ENCODE measurements around the gene ZNF18.
A peak's percentile ranks its signal among the peaks of the same experiment; 100 is the strongest.

ZNF18 gene

GRCh38 chr17:11997972-11998233 lies 628 bp upstream of the ZNF18 start:
- DNase-seq: no peak
- no peaks in the 10 kb centered on the region for H3K4me1 ChIP-seq (ENCODE audit: low read length)
- H3K4me2 ChIP-seq (ENCODE audit: low read depth, low read length): peak overlapping the region; percentile 85
- H3K27me3 ChIP-seq (replicated peaks; ENCODE audit: insufficient read depth, low read length): no peaks in the 10 kb centered on the region
- H4K20me1 ChIP-seq (ENCODE audit: insufficient read depth, low read length): no peaks in the 10 kb centered on the region
- H3K4me3 ChIP-seq (ENCODE audit: low read length): peak overlapping the region; percentile 80
- TF ChIP-seq EZH2phosphoT487 (IDR thresholded peaks at IDR 0.05; ENCODE audit: low read length) (no peak), CTCF (IDR thresholded peaks at IDR 0.05; ENCODE audit: low read length) (no peak), EZH2 (optimal IDR thresholded peaks at IDR 0.05; ENCODE audit: low read depth, low read length) (no peak)
- H3F3A ChIP-seq (ENCODE audit: insufficient read depth, low read length): peaks cover 9% of the 10 kb centered on the region
- peak overlapping the region; percentile 100 for H2AFZ ChIP-seq (ENCODE audit: low read length)
- no peaks in the 10 kb centered on the region for H3K9me3 ChIP-seq (replicated peaks; ENCODE audit: insufficient read depth, low read length)
- no peaks in the 10 kb centered on the region for H3K9me2 ChIP-seq (replicated peaks; ENCODE audit: insufficient read depth, low read length)
- H3K36me3 ChIP-seq (replicated peaks; ENCODE audit: insufficient read depth, low read length): no peaks in the 10 kb centered on the region
- no peaks in the 10 kb centered on the region for H3K79me2 ChIP-seq (ENCODE audit: low read length)
- H3K9ac ChIP-seq (ENCODE audit: low read length): peak overlapping the region; percentile 56; the same call in 1 of the 2 replicates
- peak overlapping the region; percentile 38; the same call in 1 of the 2 replicates for H3K27ac ChIP-seq (ENCODE audit: low read length)

GRCh38 chr17:11996722-11997146 lies 541 bp downstream of the ZNF18 start:
- Histone ChIP-seq H3K4me2 (ENCODE audit: low read depth, low read length) (peak overlapping the region; percentile 85), H3K27me3 (replicated peaks; ENCODE audit: insufficient read depth, low read length) (no peaks in the 10 kb centered on the region), H2AFZ (ENCODE audit: low read length) (peak overlapping the region; percentile 93), H3K27ac (ENCODE audit: low read length) (peak overlapping the region; percentile 80; the same call in 1 of the 2 replicates), H3K9me3 (replicated peaks; ENCODE audit: insufficient read depth, low read length) (no peaks in the 10 kb centered on the region), H3K36me3 (replicated peaks; ENCODE audit: insufficient read depth, low read length) (no peaks in the 10 kb centered on the region), H3F3A (ENCODE audit: insufficient read depth, low read length) (peaks cover 9% of the 10 kb centered on the region), H4K20me1 (ENCODE audit: insufficient read depth, low read length) (no peaks in the 10 kb centered on the region), H3K9ac (ENCODE audit: low read length) (peak overlapping the region; percentile 87), H3K4me3 (ENCODE audit: low read length) (peak overlapping the region; percentile 86), H3K9me2 (replicated peaks; ENCODE audit: insufficient read depth, low read length) (no peaks in the 10 kb centered on the region), H3K79me2 (ENCODE audit: low read length) (no peaks in the 10 kb centered on the region), H3K4me1 (ENCODE audit: low read length) (no peaks in the 10 kb centered on the region)
- DNase-seq: peak; percentile 76
- no peak for TF ChIP-seq EZH2phosphoT487 (IDR thresholded peaks at IDR 0.05; ENCODE audit: low read length)
- no peak for TF ChIP-seq EZH2 (optimal IDR thresholded peaks at IDR 0.05; ENCODE audit: low read depth, low read length)
- no peak for TF ChIP-seq CTCF (IDR thresholded peaks at IDR 0.05; ENCODE audit: low read length)

DNA sequence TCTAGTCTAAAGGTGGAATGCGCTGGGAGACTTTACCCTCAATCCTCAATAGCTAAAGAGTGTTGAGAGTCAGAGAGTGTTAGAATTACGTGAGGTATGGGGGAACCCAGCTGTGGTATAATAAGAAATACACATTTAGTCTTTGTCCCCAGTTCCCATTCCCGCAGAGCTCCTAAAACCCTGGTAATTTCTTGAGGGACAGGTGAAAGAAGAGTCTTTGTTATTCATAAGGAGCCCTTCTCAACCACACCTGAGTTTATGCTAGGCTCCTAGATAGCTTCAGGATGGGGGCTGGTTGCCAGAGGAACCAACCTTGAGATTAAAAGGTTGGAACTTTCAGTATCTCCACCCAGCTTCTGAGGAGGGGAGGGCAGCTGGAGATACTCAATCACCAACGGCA lies 5.8 kb downstream of the ZNF18 start:
- H3K27me3 ChIP-seq (replicated peaks; ENCODE audit: insufficient read depth, low read length): no peaks in the 10 kb centered on the region
- peaks cover 5% of the 10 kb centered on the region; the same call in 1 of the 2 replicates for H3K4me1 ChIP-seq (ENCODE audit: low read length)
- H2AFZ ChIP-seq (ENCODE audit: low read length): no peak overlapping the region
- no peaks in the 10 kb centered on the region for H3K9me2 ChIP-seq (replicated peaks; ENCODE audit: insufficient read depth, low read length)
- H3K9me3 ChIP-seq (replicated peaks; ENCODE audit: insufficient read depth, low read length): no peaks in the 10 kb centered on the region
- H3F3A ChIP-seq (ENCODE audit: insufficient read depth, low read length): peaks cover 2% of the 10 kb centered on the region
- TF ChIP-seq EZH2phosphoT487 (IDR thresholded peaks at IDR 0.05; ENCODE audit: low read length): no peak
- no peak for TF ChIP-seq CTCF (IDR thresholded peaks at IDR 0.05; ENCODE audit: low read length)
- TF ChIP-seq EZH2 (optimal IDR thresholded peaks at IDR 0.05; ENCODE audit: low read depth, low read length): no peak
- DNase-seq: no peak
- H3K4me2 ChIP-seq (ENCODE audit: low read depth, low read length): no peak overlapping the region
- H3K9ac ChIP-seq (ENCODE audit: low read length): no peak overlapping the region
- H3K4me3 ChIP-seq (ENCODE audit: low read length): no peak overlapping the region
- H3K36me3 ChIP-seq (replicated peaks; ENCODE audit: insufficient read depth, low read length): no peaks in the 10 kb centered on the region
- H4K20me1 ChIP-seq (ENCODE audit: insufficient read depth, low read length): no peaks in the 10 kb centered on the region
- no peak overlapping the region for H3K27ac ChIP-seq (ENCODE audit: low read length)
- H3K79me2 ChIP-seq (ENCODE audit: low read length): no peaks in the 10 kb centered on the region

All from MM.1S (cell line).